ENCODE measurements around the gene PAK4.
A peak's percentile ranks its signal among the peaks of the same experiment; 100 is the strongest.

PAK4 gene

DNA sequence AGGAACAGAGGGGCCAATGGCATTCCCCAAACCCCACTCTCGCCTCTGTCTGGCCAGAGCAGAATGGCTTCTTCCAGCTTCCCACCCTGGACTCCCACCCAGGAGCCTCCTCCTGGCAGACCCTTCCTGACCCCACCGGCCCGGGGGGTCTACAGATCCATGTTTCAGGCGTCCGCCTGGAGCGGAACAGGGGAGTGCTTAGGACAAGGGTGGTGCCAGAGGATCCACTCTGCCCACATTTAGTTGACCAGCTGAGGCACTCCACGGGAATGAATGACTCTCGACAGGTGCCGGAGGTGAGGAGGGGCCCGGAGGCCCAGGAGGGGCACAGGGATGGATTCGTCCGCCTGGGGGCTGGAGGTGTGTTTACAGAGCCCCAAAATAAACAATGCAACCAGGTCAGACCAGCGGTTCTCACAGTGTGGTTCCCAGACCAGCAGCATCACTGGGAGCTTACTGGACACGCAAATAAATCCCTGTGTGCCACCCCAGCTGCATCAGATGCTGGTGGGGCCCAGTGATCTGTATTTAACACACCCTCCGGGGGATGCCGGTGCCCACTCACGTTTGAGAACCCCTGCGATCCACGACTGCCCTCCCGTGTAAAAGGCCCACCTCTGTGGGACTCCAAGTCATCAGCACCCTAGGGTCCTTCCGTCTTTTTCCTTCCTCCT, 56.1 kb downstream of the PAK4 start:
- no peak for DNase-seq

DNA sequence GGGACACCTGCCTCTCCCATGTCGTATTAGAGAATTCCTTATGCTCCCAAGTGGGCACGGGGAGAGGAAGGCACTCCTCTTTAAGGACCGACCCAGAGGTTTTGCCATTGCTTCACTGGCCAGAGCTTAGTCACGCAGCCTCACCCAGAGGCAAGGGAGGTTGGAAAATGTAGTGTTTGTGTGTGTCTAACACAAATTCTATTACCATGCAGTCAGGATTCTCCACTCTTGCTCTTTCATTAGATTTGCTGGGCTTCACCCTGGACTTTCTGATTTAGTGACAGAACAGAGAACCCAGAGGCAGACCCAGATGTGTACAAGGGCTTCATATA, 56.6 kb downstream of the PAK4 start:
- DNase-seq, result no peak

DNA sequence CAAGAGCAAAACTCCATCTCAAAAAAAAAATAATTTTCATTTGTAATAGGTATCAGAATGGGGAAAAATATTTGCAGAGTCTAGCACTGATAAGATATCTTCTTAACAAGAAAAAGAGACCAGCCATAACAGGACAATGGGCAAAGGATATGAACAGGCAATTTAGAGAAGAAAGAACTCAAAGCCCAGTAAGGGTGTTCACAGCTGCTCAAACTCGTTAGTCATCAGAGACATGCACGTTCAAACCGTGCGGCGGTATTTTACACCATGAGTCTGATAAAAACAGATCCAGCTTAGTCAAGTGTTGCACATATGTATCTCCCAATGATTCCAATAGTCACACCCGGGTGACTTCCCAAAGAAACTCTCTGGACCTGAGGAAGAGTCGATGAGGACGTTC, 57.5 kb downstream of the PAK4 start:
- peak; percentile 10 for DNase-seq

DNA sequence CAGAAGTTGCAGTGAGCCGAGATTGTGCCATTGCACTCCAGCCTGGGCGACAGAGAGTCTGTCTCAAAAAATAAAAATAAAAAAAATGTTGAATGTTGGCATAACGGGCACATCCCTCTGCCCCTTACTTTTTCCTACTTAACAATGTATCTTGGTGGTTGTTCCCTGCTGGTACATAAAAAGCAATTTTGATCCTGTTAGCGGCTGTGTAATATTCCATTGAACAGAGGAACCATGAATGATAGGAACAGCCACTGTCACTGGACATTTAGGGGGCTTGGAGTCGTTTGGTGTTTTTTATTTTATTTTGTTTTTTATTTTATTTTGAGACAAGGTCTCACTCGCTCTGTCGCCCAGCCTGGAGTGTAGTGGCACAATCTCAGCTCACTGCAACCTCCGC, 60.8 kb downstream of the PAK4 start:
- no peak for DNase-seq

DNA sequence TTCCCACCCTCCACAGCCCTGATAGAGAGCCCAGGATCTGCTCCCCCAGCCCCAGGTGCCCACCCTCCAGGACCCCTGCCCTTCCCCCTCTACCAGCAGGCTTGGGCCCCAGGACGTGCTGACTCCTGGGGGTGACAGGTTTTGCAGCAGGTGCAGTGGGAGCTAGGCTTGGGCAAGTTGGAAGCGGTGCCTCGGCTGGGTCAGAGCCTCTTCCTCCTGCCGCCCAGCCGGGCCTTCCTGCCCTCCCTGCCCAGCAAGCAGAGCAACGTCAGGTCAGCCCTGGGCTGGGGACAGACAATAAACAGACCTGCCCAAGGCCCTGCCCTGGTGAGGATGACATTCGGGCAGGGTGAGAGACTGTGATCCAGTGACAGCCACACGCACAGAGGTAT, 62.0 kb downstream of the PAK4 start:
- DNase-seq, result no peak

DNA sequence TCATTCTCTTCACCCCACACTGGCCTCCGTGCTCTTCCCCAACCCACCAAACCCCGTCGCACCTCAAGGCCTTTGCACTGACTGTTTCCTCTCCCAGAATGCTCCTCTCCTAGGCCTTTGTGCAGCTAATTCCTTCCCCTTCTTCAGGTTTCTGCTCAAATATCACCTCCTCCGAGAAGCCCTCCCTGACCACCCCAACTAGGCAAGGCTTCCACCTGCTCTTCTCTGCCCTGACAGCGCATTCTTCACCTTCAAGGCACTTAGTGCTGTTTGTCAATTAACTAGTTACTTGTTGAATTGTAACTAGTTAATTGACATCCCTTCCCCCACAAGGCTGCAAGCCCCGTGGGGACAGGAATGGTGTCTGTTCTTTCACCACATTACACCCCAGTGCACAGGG, 63.4 kb downstream of the PAK4 start:
- DNase-seq, result no peak

DNA sequence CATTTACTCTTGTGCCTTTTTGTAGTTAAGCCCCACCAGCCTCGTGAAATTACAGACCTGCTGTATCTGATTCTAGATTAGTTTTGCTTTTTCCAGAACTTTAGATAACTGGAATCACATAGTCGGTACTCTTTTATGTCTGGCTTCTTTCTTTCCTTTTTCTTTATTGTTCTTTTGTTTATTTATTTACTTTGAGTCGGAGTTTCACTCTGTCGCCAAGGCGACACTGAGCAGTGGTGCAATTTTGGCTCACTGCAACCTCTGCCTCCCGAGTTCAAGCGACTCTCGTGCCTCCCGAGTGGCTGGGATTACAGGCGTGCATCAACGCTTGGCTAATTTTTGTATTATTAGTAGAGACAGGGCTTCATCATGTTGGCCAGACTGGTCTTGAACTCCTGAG, 65.2 kb downstream of the PAK4 start:
- no peak for DNase-seq

DNA sequence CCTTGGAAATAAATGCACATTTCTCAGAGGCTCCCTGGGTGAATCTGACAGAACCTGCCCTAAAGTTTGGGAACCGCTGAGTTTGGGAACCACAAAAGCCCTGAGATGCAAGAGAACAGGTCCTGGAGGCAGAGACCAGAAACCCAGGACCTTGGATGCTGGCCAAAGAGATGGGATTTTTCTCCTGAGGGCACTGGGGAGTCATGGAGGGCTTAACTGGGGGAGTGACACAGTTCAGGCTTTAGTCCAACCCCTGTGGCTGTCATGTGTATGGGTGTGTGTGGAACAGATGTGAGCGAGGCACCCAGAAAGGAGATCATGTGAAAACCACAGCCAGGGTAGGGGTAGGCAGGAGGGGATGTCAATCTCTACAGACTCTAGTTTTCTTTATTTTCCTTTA, 67.3 kb downstream of the PAK4 start:
- no peak for DNase-seq

DNA sequence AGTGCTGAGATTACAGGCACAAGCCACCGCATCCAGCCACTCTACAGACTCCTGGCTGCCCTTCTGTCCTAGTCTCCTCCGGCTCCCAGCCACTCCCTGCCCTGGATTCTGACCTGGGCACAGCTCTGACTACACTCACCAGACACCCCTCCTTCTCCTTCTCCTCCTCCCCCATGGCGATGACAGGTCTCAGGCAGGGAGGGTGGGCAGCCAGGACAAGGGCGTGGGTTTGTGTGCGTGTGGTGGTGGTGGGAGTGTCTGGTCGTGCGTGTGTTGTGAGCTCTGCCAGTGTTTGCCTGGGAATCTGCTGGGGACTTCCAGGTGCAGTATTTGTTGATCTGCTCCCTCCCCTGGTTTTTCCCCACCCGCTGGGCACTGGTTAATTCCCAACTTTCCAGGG, 68.2 kb downstream of the PAK4 start:
- DNase-seq, result no peak

DNA sequence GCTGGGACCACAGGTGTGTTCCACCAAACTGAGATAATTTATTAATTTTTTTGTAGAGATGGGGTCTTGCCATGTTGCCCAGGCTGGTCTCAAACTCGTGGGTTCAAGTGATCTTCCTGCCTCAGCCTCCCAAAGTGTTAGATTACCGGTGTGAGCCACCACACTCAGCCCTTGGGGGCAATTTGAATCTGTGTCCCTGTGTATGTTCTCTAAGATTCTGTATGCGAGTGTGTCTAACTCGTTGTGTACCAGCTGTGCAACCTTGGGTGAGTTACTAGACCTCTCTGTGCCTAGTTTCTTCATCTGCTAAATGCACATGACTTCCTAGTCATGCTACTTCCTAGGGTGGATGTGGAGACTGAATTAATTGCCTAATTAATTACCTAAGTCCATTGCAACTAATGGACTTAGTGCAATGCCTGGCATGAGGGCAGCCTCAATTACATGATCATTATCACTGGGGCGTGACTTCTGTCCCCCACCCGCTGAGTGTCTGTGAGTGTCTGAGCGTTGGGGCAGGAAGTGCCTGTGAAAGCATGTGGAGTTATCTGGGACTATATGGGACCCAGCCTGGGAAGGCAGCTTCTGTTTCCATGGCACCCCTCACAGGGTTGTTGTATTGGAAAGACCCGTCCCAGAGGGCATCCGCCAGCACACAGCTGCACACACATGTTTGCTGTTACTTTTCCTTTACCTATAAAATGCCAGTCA, 69.4 kb downstream of the PAK4 start:
- DNase-seq, result no peak

DNA sequence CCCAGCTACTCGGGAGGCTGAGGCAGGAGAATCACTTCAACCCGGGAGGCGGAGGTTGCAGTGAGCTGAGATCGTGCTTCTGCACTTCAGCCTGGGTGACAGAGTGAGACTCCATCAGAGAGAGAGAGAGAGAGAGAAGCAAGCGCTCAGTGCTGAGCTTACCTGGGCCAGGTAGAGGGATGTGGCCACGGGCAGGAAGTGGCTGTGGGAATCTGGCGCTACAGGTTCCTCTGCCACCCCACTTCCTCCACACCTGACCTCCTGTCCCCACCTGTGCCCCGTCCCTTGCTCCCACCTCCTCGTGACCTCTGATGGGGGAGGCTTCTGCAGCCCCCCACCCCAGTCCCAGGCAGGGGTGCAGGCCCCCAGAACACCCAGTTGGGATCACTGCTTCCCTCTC, 70.2 kb downstream of the PAK4 start:
- no peak for DNase-seq

DNA sequence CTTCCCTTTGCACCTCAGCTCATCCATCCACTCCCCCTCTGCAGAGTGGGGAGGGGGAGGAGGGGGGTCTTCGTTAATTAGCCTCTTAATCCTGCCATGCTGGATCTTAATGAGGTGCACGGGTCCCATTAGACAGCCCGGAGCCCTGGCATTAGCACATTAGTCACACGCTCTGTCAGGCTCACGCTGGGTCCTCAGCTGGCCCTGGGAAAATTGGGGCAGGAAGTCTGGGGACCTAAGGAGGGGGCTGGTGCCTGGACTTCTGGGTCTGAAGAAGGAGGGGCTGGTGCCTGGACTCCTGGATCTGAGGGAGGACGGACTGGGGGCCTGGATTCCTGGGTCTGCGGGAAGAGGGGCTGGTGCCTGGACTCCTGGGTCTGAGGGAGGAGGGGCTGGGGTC, 70.7 kb downstream of the PAK4 start:
- DNase-seq, result no peak

DNA sequence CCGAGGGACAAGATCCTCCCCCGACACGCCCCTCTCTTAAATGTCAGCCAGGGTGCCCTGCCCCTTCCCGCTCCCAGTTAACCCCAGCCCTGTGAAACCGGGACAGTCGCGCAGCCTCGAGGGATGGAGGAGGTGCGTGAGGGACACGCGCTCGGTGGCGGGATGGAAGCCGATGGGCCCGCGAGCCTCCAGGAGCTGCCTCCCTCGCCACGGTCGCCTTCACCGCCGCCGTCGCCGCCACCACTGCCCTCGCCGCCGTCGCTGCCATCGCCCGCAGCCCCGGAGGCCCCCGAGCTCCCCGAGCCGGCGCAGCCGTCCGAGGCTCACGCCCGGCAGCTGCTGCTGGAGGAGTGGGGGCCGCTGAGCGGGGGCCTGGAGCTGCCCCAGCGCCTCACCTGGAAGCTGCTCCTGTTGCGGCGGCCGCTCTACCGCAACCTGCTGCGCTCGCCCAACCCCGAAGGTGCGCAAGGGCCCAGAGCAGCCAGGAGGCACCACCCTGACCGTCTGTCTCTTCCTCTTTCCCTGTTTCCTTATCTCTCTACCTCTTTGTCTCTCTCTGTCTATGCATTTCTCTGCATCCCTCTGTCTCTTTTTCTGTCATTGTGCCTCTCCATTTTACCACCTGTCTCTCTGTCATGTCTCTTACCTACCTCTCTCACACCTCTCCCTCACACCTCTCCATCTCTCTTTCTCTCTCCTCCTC, 71.4 kb downstream of the PAK4 start, which contains the start of gene NCCRP1:
Gene NCCRP1, plus strand, starts transcription at position 105 of the 703 bp plus-strand sequence. Its CDS starts 19 bp downstream, at position 124.
- DNase-seq, result no peak

DNA sequence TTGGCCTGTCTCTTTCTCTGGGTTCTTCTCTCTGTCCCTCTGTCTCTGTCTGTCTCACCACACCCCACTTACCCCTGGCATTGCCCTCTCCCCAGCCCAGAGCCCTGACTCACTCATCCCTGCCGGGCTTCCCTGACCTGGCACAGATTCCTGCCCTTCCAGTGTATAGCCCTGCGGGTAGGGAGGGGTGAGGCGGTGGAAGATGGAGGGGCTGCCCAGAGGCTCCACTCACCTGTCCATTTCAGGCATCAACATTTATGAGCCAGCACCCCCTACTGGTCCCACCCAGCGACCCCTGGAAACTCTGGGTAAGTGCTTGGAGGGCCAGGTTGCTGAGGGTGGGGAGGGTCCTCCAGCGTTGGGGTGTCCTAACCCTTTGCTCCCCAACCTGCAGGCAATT, 72.2 kb downstream of the PAK4 start:
- DNase-seq, result no peak

DNA sequence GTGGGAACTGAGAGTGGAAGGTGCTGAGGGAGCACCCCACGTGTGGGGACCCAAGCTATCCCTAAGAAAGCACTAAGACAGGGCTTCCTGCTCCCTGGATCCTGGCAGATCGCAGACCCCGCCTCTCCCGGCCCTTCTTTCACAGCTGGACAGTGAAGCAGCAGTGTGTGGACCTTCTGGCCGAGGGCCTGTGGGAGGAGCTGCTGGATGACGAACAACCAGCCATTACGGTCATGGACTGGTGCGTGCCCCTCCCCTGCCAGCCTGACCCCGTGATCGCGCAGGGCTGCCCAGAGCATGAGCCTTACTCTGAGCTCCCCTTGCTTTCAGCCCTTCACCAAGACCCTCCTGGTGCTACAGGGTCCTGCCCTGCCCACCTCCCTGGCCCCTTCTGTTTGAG, 73.4 kb downstream of the PAK4 start:
- DNase-seq, result peak; percentile 8

DNA sequence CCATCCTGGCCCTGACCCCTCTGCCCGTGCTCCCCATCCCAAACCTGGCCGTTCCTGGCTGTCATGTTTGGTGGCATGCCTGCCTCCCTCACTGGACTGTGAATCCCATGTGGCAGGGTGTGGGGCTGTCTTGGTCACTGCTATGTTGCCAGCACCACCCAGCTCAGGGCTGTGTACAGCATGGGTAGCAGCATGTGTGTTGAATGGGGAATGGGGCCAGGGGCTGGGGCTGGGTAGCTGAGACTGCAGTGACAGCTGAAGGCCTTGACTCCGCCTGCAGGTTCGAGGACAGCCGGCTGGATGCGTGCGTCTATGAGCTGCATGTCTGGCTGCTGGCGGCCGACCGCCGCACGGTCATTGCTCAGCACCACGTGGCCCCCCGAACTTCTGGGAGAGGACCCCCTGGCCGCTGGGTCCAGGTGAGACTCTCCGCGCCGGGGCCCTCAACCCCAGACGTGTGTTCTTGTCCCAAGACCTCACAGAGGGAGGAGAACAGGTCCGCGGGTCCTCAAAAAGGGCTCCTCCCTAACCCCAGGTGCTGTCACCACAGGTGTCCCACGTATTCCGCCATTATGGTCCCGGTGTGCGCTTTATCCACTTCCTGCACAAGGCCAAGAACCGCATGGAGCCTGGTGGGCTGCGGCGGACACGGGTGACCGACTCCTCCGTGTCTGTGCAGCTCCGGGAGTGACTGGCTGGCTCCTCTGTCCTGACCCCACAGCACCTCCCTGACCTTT, 74.6 kb downstream of the PAK4 start:
- no peak for DNase-seq

DNA sequence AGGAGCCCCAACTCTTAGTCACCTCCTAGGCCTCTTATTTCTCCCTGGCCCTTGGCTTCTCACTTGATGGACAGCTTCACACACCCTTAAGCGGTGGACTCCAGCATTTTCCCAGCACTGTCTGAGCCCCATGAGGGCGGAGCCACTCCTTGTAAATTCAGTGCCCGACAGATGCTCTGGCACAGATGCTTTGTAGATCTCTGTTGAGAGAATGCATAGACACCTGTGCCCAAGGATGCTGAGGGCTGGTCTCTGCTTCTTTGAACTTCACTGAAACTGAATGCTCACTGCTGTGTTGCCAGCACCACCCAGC, 75.2 kb downstream of the PAK4 start:
- no peak for DNase-seq

DNA sequence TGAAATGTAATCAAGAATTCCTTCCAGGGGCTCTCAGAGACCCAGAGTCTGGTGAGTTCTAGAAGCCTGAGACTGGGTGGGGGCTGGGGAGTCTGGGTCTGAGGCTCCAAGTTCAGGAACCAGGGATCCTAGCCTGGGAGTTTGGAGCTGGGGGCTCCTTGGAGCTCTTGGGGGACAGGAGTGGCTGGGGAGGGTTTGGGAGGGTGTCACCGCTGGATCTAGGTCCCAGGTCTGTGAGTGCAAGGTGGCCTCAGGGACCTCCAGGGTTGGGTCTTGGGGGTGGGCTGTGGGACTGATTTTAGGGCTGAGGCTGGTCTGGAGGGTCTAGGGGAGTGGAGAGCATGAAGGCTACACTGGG, 77.4 kb downstream of the PAK4 start:
- no peak for DNase-seq

DNA sequence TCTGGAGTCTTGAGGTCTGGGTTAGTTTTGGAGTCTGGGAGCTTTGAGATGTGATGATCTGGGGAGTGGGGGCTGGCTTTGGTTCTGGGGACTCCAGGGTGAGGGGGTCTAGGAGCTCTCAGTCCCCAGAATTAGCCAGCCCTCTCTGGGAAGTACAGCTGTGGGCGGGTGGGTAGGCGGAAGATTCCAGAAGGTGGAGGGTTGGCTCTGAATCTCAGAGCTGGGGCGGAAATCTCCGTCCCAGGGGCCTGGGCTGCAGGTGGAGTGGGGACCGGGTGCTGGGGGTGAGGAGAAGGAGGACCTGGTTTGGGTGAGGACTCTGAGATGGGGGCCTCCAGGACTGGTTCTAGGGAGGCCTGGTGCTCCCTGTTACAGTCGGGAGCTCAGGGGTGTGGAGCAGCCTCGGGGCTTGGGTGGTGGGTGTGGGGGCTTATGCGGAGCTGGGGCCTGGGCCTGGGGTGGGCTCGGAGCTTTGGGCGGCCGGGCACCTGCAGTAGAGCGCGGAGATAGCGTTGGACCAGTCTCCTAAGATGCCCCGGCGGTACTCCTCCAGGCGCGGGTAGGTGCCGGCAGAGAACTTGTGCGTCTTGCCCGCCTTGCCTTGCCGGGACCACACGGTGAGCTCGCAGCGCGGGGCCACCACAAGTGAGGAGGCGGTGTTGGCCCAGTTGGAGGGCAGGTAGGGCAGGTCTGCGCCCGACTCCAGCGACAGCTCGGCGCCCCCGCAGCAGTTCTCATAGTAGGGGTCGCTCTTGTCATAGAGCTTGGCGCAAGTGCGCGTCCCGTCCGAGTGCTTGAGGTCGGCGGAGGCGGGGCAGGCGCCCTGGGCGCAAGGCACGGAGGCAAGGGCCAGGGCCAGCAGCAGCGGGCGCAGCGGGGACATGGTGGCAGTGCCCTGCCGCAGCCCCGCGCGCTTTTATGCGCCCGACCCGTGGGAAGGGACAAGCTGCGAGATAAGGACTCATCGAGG, 78.1 kb downstream of the PAK4 start, which contains the start of gene SYCN:
Gene SYCN, minus strand, starts transcription at position 892 of the 970 bp plus-strand sequence. Its CDS starts 9 bp downstream, at position 883.
- DNase-seq, result no peak

DNA sequence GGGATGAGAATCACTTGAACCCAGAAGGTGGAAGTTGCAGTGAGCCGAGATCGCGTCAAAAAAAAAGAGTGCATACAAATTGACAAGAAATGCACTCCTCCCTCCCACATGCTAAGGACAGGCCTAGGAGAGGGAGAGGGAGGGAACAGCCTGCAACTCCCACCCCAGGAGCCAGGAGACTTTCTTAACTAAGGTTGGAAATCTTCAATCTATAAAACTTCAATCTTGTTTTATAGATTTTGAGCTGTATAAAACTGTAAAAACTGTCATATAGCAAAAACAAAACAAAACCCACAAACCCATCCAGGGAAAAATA, 79.8 kb downstream of the PAK4 start:
- no peak for DNase-seq

DNA sequence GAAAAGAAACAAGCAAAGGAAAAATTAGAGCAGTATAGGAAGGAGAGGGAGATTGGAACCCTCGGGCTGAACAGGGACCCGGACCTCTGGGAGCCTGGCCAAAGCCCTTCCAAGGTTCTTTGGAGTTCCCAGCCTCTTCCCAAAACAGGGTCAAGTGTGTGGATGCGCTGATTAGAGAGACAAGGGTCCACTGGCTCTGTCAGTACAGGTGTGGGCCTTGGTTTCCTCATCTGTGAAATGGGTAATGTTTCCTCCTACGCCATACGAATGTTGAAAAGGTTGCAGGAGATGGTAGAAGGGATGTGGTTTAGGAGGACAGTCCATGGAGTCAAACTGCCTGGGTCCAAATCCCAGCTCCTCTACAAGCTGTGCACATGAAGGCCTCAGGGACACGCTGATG, 80.5 kb downstream of the PAK4 start:
- no peak for DNase-seq

DNA sequence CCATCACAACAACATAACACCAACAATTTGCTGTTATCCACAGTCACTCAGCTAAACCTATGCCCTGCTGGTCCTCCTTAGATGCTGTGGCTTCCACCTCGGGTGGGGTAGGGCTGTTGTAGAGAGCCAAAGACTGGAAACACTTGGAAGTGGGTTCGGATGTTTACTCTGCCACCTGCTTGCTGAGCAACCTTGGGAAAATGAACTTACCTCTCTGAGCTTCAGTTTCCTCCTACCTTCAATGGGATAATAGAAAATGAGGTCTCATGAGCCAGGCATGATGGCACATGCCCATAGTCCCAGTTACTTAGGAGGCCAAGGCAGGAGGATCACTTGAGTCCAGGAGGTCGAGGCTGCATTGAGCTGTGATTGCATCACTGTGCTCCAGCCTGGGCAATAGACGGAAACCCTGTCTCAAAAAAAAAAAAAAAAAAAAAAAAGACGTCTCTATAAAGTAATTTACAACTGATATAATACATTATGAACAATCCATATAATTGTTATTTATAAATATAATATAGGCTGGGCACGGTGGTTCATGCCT, 81.8 kb downstream of the PAK4 start:
- no peak for DNase-seq

All from fibroblast of upper back skin (primary cell).